Sigmoid colon (tissue), 4 donors: ENCODE measurements around the gene NRXN3.

ENCODE experiments used
- CTCF ChIP-seq, 4 experiments: fragments of 450-650 bp in 3 of 4; fragments of 200-600 bp in 1 of 4; IDR thresholded peaks; one replicate each; pipeline ENCODE4 v1.5.1; 2016 to 2019; ENCODE audit warnings: antibody characterized with exemption in 4 of 4, mild to moderate bottlenecking in 3 of 4, moderate library complexity in 2 of 4
- EP300 ChIP-seq, 4 donors: sonication (generic); formaldehyde crosslinking; IDR thresholded peaks; one replicate each; pipeline ENCODE4 v1.6.1; 2017; ENCODE audit warnings: antibody characterized with exemption in 4 of 4
- POLR2A ChIP-seq, 2 donors: fragments of 450-650 bp; IDR thresholded peaks; one replicate each; pipeline ENCODE4 v1.6.1; 2016; ENCODE audit warnings: antibody characterized with exemption in 2 of 2, mild to moderate bottlenecking in 2 of 2, moderate library complexity in 2 of 2

GRCh38 chr14:78278464-78279250 lies 108.5 kb downstream of the NRXN3 start:
- TF ChIP-seq CTCF (IDR thresholded peaks at IDR 0.05), result no peak
- TF ChIP-seq POLR2A (IDR thresholded peaks at IDR 0.05), result no peak
- no peak for TF ChIP-seq EP300 (IDR thresholded peaks at IDR 0.05)
